NOMO-1 treated with dmso at 0.1 percent for 144 hours (cell line): ENCODE measurements around the gene KLRF1.

Experiments used
- DNase-seq: peaks from one replicate; lab custom pipeline; 2025; ENCODE audit not compliant: unreplicated experiment; lab: John Stamatoyannopoulos, UW

The KLRF1 gene

GRCh38 chr12:9808504-9808903, 18.8 kb upstream of the KLRF1 start:
- no peak for DNase-seq

- no peak for DNase-seq
These were observed 17.9 kb upstream of the KLRF1 start for GRCh38 chr12:9809338-9809737.

GRCh38 chr12:9809866-9810265, 17.4 kb upstream of the KLRF1 start:
- no peak for DNase-seq

GRCh38 chr12:9810671-9811070, 16.6 kb upstream of the KLRF1 start:
- DNase-seq, result peak; percentile 82

GRCh38 chr12:9811621-9812020, 15.7 kb upstream of the KLRF1 start:
- DNase-seq, result no peak

- peak; percentile 39 for DNase-seq
These were observed 13.2 kb upstream of the KLRF1 start for GRCh38 chr12:9813821-9814798.

GRCh38 chr12:9820281-9820930, 6.9 kb upstream of the KLRF1 start:
- no peak for DNase-seq

GRCh38 chr12:9829483-9829882, 2.2 kb downstream of the KLRF1 start:
- DNase-seq, result no peak

- no peak for DNase-seq
These were observed 2.7 kb downstream of the KLRF1 start for GRCh38 chr12:9829982-9830381.

- DNase-seq, result no peak
These were observed 4.4 kb downstream of the KLRF1 start for GRCh38 chr12:9831720-9832119.

GRCh38 chr12:9843407-9843806, 16.1 kb downstream of the KLRF1 start:
- DNase-seq, result no peak

- DNase-seq, result no peak
These were observed 21.6 kb downstream of the KLRF1 start for GRCh38 chr12:9848899-9849298.

GRCh38 chr12:9851050-9851449, 23.8 kb downstream of the KLRF1 start:
- DNase-seq, result no peak

- DNase-seq, result no peak
These were observed 24.6 kb downstream of the KLRF1 start for GRCh38 chr12:9851927-9852326.

GRCh38 chr12:9856151-9856550, 28.9 kb downstream of the KLRF1 start:
- DNase-seq, result no peak

- DNase-seq, result no peak
These were observed 29.6 kb downstream of the KLRF1 start for GRCh38 chr12:9856894-9857293.

GRCh38 chr12:9858135-9858534, 30.9 kb downstream of the KLRF1 start:
- no peak for DNase-seq

GRCh38 chr12:9864913-9865675, 37.8 kb downstream of the KLRF1 start:
- no peak for DNase-seq

GRCh38 chr12:9866860-9867269, 39.6 kb downstream of the KLRF1 start:
- no peak for DNase-seq

- no peak for DNase-seq
These were observed 40.2 kb downstream of the KLRF1 start for GRCh38 chr12:9867531-9867930.

GRCh38 chr12:9868311-9868801, 41.1 kb downstream of the KLRF1 start:
- no peak for DNase-seq
